Neural progenitor cell (in vitro differentiated cells): ENCODE results near the gene C4orf50. TPM values are rescaled to one million over a fixed set of nuclear protein-coding genes. Genes with fewer than 3 reads are reported as not detected.

Source experiments
- DNase-seq: peaks from one replicate; pipeline ENCODE4 v3.0.0-alpha.2; 2016; ENCODE audit warnings: low spot score
- H2AFZ ChIP-seq: fragments of 200-600 bp; sonication (generic); replicated peaks from 2 replicates; pipeline ENCODE4 v1.6.1; 2016; ENCODE audit warnings: antibody characterized with exemption
- H3F3A ChIP-seq: fragments of 200-600 bp; sonication (generic); 2 replicates; pipeline ENCODE4 v1.6.1; 2016; ENCODE audit warnings: antibody characterized with exemption, low read depth
- H3K27ac ChIP-seq: fragments of 200-600 bp; sonication (generic); 2 replicates; pipeline ENCODE4 v1.5.1; 2016; ENCODE audit warnings: mild to moderate bottlenecking
- H3K27me3 ChIP-seq: fragments of 200-600 bp; sonication (generic); 2 replicates; pipeline ENCODE4 v1.6.1; 2016; ENCODE audit warnings: mild to moderate bottlenecking, moderate library complexity
- H3K36me3 ChIP-seq: fragments of 200-600 bp; sonication (generic); 2 replicates; pipeline ENCODE4 v1.5.1; 2016
- H3K4me1 ChIP-seq: fragments of 200-600 bp; sonication (generic); 2 replicates; pipeline ENCODE4 v1.6.1; 2016; ENCODE audit warnings: mixed run types
- H3K4me2 ChIP-seq: fragments of 200-600 bp; sonication (generic); 2 replicates; pipeline ENCODE4 v1.6.1; 2016
- H3K4me3 ChIP-seq: fragments of 200-600 bp; sonication (generic); 2 replicates; pipeline ENCODE4 v1.5.1; 2016
- H3K79me2 ChIP-seq: fragments of 200-600 bp; sonication (generic); 2 replicates; pipeline ENCODE4 v1.6.1; 2016; ENCODE audit warnings: low read depth
- H3K9ac ChIP-seq: fragments of 200-600 bp; sonication (generic); 2 replicates; pipeline ENCODE4 v1.6.1; 2016
- H3K9me3 ChIP-seq: fragments of 200-600 bp; sonication (generic); 2 replicates; pipeline ENCODE4 v1.5.1; 2016; ENCODE audit warnings: low read depth
- H4K20me1 ChIP-seq: fragments of 200-600 bp; sonication (generic); 2 replicates; pipeline ENCODE4 v1.6.1; 2016; ENCODE audit warnings: low read depth
- H3K27ac Mint-ChIP-seq: 3 replicates; pipeline ENCODE4 v1.8.0; 2021; ENCODE audit warnings: mixed read lengths
- H3K27me3 Mint-ChIP-seq: 2 replicates; pipeline ENCODE4 v1.8.0; 2022; ENCODE audit warnings: low read depth, mild to moderate bottlenecking, inconsistent platforms, moderate library complexity, mixed read lengths; ENCODE audit not compliant: insufficient read depth
- H3K36me3 Mint-ChIP-seq: 3 replicates; pipeline ENCODE4 v1.8.0; 2021; ENCODE audit warnings: mixed read lengths
- H3K4me1 Mint-ChIP-seq: 3 replicates; pipeline ENCODE4 v1.8.0; 2021; ENCODE audit warnings: mixed read lengths
- H3K4me3 Mint-ChIP-seq: 3 replicates; pipeline ENCODE4 v1.8.0; 2021; ENCODE audit warnings: mild to moderate bottlenecking, moderate library complexity, mixed read lengths
- H3K9me3 Mint-ChIP-seq: 3 replicates; pipeline ENCODE4 v1.8.0; 2020; ENCODE audit warnings: mixed read lengths
- CTCF ChIP-seq: fragments of 200-600 bp; sonication (generic); IDR thresholded peaks from 2 replicates; pipeline ENCODE4 v1.5.1; 2017; ENCODE audit warnings: antibody characterized with exemption, mild to moderate bottlenecking
- EZH2 ChIP-seq: fragments of 200-600 bp; sonication (generic); IDR thresholded peaks from 2 replicates; pipeline ENCODE4 v1.6.1; 2017; ENCODE audit warnings: antibody characterized with exemption, mild to moderate bottlenecking, moderate library complexity
- EZH2phosphoT487 ChIP-seq: fragments of 200-600 bp; sonication (generic); IDR thresholded peaks from 2 replicates; pipeline ENCODE4 v1.6.1; 2017; ENCODE audit warnings: antibody characterized with exemption
- total RNA-seq: library from RNA; depleted of rRNA; stranded (reverse); fragments of >200 nt; gene quantifications from 2 replicates; pipeline ENCODE4 v1.2.3, GENCODE V29; 2015; ENCODE audit warnings: low replicate concordance

C4orf50 gene
- total RNA-seq, 1 donor from 2014 or later = 0.32 TPM

GRCh38 chr4:5971078-5971450 is 47.2 kb downstream of the C4orf50 start:
- no peaks in the 10 kb centered on the region for H3K9me3 Mint-ChIP-seq
- Histone ChIP-seq H3K36me3 (no peaks in the 10 kb centered on the region), H3K27me3 (no peaks in the 10 kb centered on the region), H3K4me3 (no peak overlapping the region), H3K4me2 (no peak overlapping the region), H3K79me2 (no peaks in the 10 kb centered on the region), H3K27ac (no peak overlapping the region), H3K4me1 (peaks cover 9% of the 10 kb centered on the region), H4K20me1 (no peaks in the 10 kb centered on the region), H3K9me3 (no peaks in the 10 kb centered on the region), H3F3A (no peaks in the 10 kb centered on the region), H2AFZ (no peak overlapping the region), H3K9ac (no peak overlapping the region)
- H3K27ac Mint-ChIP-seq = no peak overlapping the region
- TF ChIP-seq EZH2 (no peak), EZH2phosphoT487 (no peak), CTCF (no peak)
- H3K36me3 Mint-ChIP-seq = no peaks in the 10 kb centered on the region
- H3K27me3 Mint-ChIP-seq = peaks cover 12% of the 10 kb centered on the region
- H3K4me3 Mint-ChIP-seq = no peak overlapping the region
- H3K4me1 Mint-ChIP-seq = peaks cover 6% of the 10 kb centered on the region
- DNase-seq = peak; percentile 43

GRCh38 chr4:5970381-5971077 is 47.7 kb downstream of the C4orf50 start:
- Mint-ChIP-seq H3K4me3 (no peak overlapping the region), H3K36me3 (no peaks in the 10 kb centered on the region), H3K9me3 (no peaks in the 10 kb centered on the region), H3K4me1 (peaks cover 6% of the 10 kb centered on the region), H3K27me3 (peaks cover 12% of the 10 kb centered on the region), H3K27ac (no peak overlapping the region)
- no peak overlapping the region for H3K4me3 ChIP-seq
- no peak overlapping the region for H3K27ac ChIP-seq
- no peaks in the 10 kb centered on the region for H3K9me3 ChIP-seq
- no peaks in the 10 kb centered on the region for H3K36me3 ChIP-seq
- H3K4me1 ChIP-seq = peaks cover 9% of the 10 kb centered on the region
- no peaks in the 10 kb centered on the region for H3K27me3 ChIP-seq
- H3K79me2 ChIP-seq = no peaks in the 10 kb centered on the region
- H4K20me1 ChIP-seq = no peaks in the 10 kb centered on the region
- no peak overlapping the region for H2AFZ ChIP-seq
- no peak overlapping the region for H3K4me2 ChIP-seq
- no peaks in the 10 kb centered on the region for H3F3A ChIP-seq
- TF ChIP-seq EZH2phosphoT487 (no peak), CTCF (no peak), EZH2 (no peak)
- DNase-seq = no peak
- H3K9ac ChIP-seq = no peak overlapping the region

GRCh38 chr4:5969777-5970176 is 48.5 kb downstream of the C4orf50 start:
- Histone ChIP-seq H3K9me3 (no peaks in the 10 kb centered on the region), H3K4me3 (no peak overlapping the region), H3K36me3 (no peaks in the 10 kb centered on the region), H4K20me1 (no peaks in the 10 kb centered on the region), H2AFZ (no peak overlapping the region), H3F3A (no peaks in the 10 kb centered on the region), H3K4me2 (no peak overlapping the region), H3K9ac (no peak overlapping the region), H3K79me2 (no peaks in the 10 kb centered on the region), H3K4me1 (peaks cover 9% of the 10 kb centered on the region), H3K27me3 (no peaks in the 10 kb centered on the region), H3K27ac (no peak overlapping the region)
- Mint-ChIP-seq H3K27me3 (peaks cover 12% of the 10 kb centered on the region), H3K36me3 (no peaks in the 10 kb centered on the region), H3K27ac (no peak overlapping the region), H3K9me3 (no peaks in the 10 kb centered on the region), H3K4me1 (peaks cover 6% of the 10 kb centered on the region), H3K4me3 (no peak overlapping the region)
- DNase-seq = no peak
- TF ChIP-seq EZH2phosphoT487 = no peak
- TF ChIP-seq EZH2 = no peak
- no peak for TF ChIP-seq CTCF
